ENCODE measurements around the gene LSM3.

LSM3 gene

GRCh38 chr3:14236902-14237301 lies 58.3 kb downstream of the LSM3 start:
- no peak for DNase-seq (ENCODE audit: extremely low read depth in 1 of 2, low read depth in 1 of 2)

GRCh38 chr3:14237457-14237856 lies 58.8 kb downstream of the LSM3 start:
- no peak for DNase-seq (ENCODE audit: extremely low read depth in 1 of 2, low read depth in 1 of 2)

GRCh38 chr3:14238356-14238755 lies 59.7 kb downstream of the LSM3 start:
- DNase-seq (ENCODE audit: extremely low read depth in 1 of 2, low read depth in 1 of 2) = no peak

GRCh38 chr3:14238930-14239329 lies 60.3 kb downstream of the LSM3 start:
- no peak for DNase-seq (ENCODE audit: extremely low read depth in 1 of 2, low read depth in 1 of 2)

- no peak for DNase-seq (ENCODE audit: extremely low read depth in 1 of 2, low read depth in 1 of 2)
These were observed 61.3 kb downstream of the LSM3 start for GRCh38 chr3:14239940-14240339.

- DNase-seq (ENCODE audit: extremely low read depth in 1 of 2, low read depth in 1 of 2) = no peak
These were observed 61.7 kb downstream of the LSM3 start for GRCh38 chr3:14240366-14240765.

GRCh38 chr3:14241716-14242115 lies 63.1 kb downstream of the LSM3 start:
- no peak for DNase-seq (ENCODE audit: extremely low read depth in 1 of 2, low read depth in 1 of 2)

GRCh38 chr3:14242490-14243311 lies 64.1 kb downstream of the LSM3 start:
- no peak for DNase-seq (ENCODE audit: extremely low read depth in 1 of 2, low read depth in 1 of 2)

- DNase-seq (ENCODE audit: extremely low read depth in 1 of 2, low read depth in 1 of 2) = no peak
These were observed 65.2 kb downstream of the LSM3 start for GRCh38 chr3:14243782-14244181.

- no peak for DNase-seq (ENCODE audit: extremely low read depth in 1 of 2, low read depth in 1 of 2)
These were observed 66.1 kb downstream of the LSM3 start for GRCh38 chr3:14244521-14245247.

- no peak for DNase-seq (ENCODE audit: extremely low read depth in 1 of 2, low read depth in 1 of 2)
These were observed 66.6 kb downstream of the LSM3 start for GRCh38 chr3:14245248-14245639.

GRCh38 chr3:14245822-14246221 lies 67.2 kb downstream of the LSM3 start:
- no peak for DNase-seq (ENCODE audit: extremely low read depth in 1 of 2, low read depth in 1 of 2)

GRCh38 chr3:14246414-14246813 lies 67.8 kb downstream of the LSM3 start:
- DNase-seq (ENCODE audit: extremely low read depth in 1 of 2, low read depth in 1 of 2) = no peak

GRCh38 chr3:14248477-14248848 lies 69.8 kb downstream of the LSM3 start:
- no peak for DNase-seq (ENCODE audit: extremely low read depth in 1 of 2, low read depth in 1 of 2)

- no peak for DNase-seq (ENCODE audit: extremely low read depth in 1 of 2, low read depth in 1 of 2)
These were observed 70.4 kb downstream of the LSM3 start for GRCh38 chr3:14248849-14249523.
